Renal pelvis (tissue), 12 donors: ENCODE results near the gene DDR1. TPM values are rescaled to one million over a fixed set of nuclear protein-coding genes. Genes with fewer than 3 reads are reported as not detected.

Experiments used
- DNase-seq: peaks from one replicate; pipeline ENCODE4 v3.0.0-alpha.2; 2013
- long read RNA-seq, 16 experiments: transcript quantifications; one replicate each; lab custom pipeline, GENCODE V29; 2026
- polyA plus RNA-seq, 3 donors: library from polyadenylated mRNA; unstranded; fragments of 120-200 nt; gene quantifications; one replicate each; pipeline ENCODE4 v1.2.1, GENCODE V29; 2013; ENCODE audit not compliant: insufficient read length in 3 of 3

The DDR1 gene
- 100 to 1,000 TPM; 196 to 203 (median 201) TPM for polyA plus RNA-seq
- long read RNA-seq, donor 1, partial matches to known transcripts, result 47 of 56 reads
- long read RNA-seq, donor 1, other reads (novel, unspliced or antisense), result 0 of 56 reads
- long read RNA-seq, donor 2, transcript DDR1-225 (18 exons, 3,894 nt), result minor isoform, 6 of 58 reads
- long read RNA-seq, donor 2, transcript DDR1-232 (17 exons, 3,588 nt), result major isoform, 9 of 58 reads
- long read RNA-seq, donor 2, partial matches to known transcripts, result 37 of 58 reads
- long read RNA-seq, donor 2, other reads (novel, unspliced or antisense), result 0 of 58 reads
- long read RNA-seq, donor 3, partial matches to known transcripts, result 26 of 36 reads
- long read RNA-seq, donor 3, other reads (novel, unspliced or antisense), result 0 of 36 reads
- long read RNA-seq, donor 4, partial matches to known transcripts, result 72 of 78 reads
- long read RNA-seq, donor 4, other reads (novel, unspliced or antisense), result 0 of 78 reads
- long read RNA-seq, donor 5, full-length matches to known transcripts, result 3 of 8 reads
- long read RNA-seq, donor 5, partial matches to known transcripts, result 5 of 8 reads
- long read RNA-seq, donor 5, other reads (novel, unspliced or antisense), result 0 of 8 reads
- long read RNA-seq, donor 6, partial matches to known transcripts, result 84 of 89 reads
- long read RNA-seq, donor 6, other reads (novel, unspliced or antisense), result 0 of 89 reads
- long read RNA-seq, donor 7, transcript DDR1-239 (19 exons, 3,857 nt), result major isoform, 5 of 75 reads
- long read RNA-seq, donor 7, partial matches to known transcripts, result 66 of 75 reads
- long read RNA-seq, donor 7, other reads (novel, unspliced or antisense), result 0 of 75 reads
- long read RNA-seq, donor 8, partial matches to known transcripts, result 16 of 19 reads
- long read RNA-seq, donor 8, other reads (novel, unspliced or antisense), result 0 of 19 reads
- long read RNA-seq, donor 9, partial matches to known transcripts, result 60 of 69 reads
- long read RNA-seq, donor 9, other reads (novel, unspliced or antisense), result 0 of 69 reads
- long read RNA-seq, donor 10, partial matches to known transcripts, result 86 of 95 reads
- long read RNA-seq, donor 10, other reads (novel, unspliced or antisense), result 0 of 95 reads
- long read RNA-seq, donor 11, partial matches to known transcripts, result 6 of 9 reads
- long read RNA-seq, donor 11, other reads (novel, unspliced or antisense), result 0 of 9 reads
- long read RNA-seq, donor 12, transcript DDR1-225 (18 exons, 3,894 nt), result major isoform, 6 of 64 reads
- long read RNA-seq, donor 12, partial matches to known transcripts, result 53 of 64 reads
- long read RNA-seq, donor 12, other reads (novel, unspliced or antisense), result 0 of 64 reads
- long read RNA-seq, donor 13, partial matches to known transcripts, result 13 of 16 reads
- long read RNA-seq, donor 13, other reads (novel, unspliced or antisense), result 0 of 16 reads
- long read RNA-seq, donor 14, partial matches to known transcripts, result 37 of 45 reads
- long read RNA-seq, donor 14, other reads (novel, unspliced or antisense), result 0 of 45 reads
- long read RNA-seq, donor 15, full-length matches to known transcripts, result 10 of 80 reads
- long read RNA-seq, donor 15, partial matches to known transcripts, result 63 of 80 reads
- long read RNA-seq, donor 15, other reads (novel, unspliced or antisense), result 7 of 80 reads
- long read RNA-seq, donor 16, partial matches to known transcripts, result 60 of 65 reads
- long read RNA-seq, donor 16, other reads (novel, unspliced or antisense), result 0 of 65 reads

DNA sequence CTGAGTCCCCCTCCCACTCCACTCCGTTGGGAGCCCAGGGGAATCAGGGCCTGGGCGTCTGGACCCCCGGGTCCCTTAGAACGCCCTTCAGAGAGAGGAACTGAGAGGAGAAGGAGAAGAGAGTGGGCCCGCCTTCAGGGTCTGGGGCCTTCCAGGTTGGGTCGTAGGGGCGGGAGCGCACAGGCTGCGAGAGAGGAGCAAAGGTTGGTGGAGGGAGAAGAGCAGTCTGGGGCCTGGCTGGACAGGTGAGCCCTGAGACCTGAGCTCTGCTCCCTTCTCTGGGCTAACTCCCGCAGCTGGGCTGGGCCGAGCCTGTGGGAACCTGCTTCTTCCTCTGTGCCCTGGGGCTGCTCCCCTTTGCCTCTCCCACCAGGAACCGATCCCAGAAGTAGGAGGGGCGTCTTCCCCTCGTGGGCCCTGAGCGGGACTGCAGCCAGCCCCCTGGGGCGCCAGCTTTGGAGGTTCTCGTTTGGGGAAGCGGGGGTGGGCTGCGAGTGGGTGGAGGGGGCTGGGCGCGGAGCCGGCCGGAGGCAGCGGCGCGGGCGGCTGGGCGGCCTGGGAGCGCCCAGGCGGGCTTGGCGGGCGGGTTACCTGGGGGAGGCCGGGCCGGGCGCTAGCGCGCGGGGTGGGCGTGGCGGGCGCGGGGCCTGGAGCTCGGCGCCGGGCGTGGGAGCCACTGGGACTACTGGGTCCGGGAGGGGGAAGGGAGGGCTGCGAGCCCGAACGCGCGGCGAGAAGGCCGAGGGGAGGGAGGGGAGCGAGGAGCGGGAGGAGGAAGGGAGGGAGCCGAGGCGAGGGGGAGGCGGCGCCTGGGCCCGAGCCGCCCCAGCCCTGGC is at the start of gene DDR1:
Gene DDR1, plus strand, starts transcription at position 835 of the 836 bp plus-strand sequence. CDS start 4,211 bp downstream, outside the sequence.
- DNase-seq, result peak; percentile 84

GRCh38 chr6:30834646-30835045 is 49.7 kb upstream of the DDR1 start:
- no peak for DNase-seq

- DNase-seq, result no peak
Measured at GRCh38 chr6:30835576-30835975, 48.7 kb upstream of the DDR1 start.

DNA sequence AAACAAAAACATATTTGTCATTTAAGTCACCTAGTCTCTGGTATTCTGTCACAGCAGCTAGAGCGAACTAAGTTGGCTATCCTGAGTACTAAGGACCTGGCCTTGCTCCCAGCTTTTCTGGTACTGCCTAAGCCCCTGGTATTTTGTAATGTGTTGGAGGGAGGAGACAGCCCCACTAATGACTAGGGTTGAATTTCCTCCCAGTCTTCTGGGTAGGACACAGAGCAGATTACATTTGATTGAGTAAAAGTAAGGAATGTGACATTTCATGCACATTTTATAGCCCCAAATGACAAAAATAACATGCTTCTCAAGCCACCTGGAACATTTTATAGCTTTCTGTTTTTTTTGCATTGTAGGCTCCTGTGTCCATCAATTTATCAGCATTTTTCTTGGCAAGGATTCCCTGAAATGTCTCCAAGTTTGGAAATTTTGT is 47.9 kb upstream of the DDR1 start:
- DNase-seq, result no peak

DNA sequence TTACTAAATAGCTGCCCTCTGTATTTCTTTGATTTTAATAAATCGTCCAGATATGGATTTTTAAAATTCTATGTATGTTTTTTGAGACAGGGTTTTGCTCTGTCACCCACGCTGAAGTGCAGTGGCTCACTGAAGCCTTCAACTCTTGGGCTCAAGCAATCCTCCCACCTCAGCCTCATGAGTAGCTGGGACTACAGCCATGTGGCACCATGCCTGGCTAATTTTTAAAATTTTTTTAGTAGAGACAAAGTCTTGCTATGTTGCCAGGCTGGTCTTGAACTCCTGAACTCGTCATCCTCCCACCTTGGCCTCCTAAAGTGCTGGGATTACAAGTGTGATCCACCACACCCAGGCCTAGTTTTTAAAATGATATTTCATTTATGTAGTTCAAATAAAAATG is 47.4 kb upstream of the DDR1 start:
- no peak for DNase-seq

DNA sequence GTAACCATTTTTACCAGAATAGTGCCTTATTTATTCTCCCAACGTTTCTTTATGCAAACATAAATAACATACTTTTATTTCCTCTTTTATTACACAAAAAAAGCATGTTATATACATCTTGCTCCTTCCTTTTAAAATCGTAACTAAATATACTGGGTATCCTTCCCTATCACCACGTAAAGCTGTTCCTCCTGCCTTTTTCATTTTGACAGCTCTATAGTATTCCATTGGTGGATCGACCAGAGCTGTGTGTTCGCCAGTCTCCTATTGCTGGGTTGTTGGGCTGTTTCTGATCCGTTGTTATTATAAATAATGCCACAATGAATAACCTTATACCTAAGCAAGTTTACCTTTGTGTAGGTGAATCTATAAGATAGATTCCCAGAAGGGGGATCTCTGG is 46.9 kb upstream of the DDR1 start:
- DNase-seq, result no peak

DNA sequence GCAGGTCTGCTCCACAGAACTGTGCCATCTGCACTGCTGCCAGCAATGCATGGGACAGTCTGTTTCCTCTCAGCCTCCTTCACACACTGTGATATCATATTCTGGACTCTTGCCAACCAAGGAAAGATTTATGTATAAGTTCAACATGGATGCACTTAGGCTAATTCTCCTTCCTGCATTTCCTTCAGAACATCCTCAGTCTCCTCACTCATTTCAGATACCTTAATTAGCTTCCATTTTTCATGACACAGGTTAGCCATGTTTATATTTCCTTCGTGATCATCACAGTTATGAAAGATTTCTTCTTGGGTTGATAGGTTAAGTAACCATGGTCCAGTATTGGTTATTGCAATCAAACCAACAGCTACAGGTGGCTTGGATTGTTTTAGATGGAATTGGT is 46.4 kb upstream of the DDR1 start:
- DNase-seq, result peak; percentile 78

DNA sequence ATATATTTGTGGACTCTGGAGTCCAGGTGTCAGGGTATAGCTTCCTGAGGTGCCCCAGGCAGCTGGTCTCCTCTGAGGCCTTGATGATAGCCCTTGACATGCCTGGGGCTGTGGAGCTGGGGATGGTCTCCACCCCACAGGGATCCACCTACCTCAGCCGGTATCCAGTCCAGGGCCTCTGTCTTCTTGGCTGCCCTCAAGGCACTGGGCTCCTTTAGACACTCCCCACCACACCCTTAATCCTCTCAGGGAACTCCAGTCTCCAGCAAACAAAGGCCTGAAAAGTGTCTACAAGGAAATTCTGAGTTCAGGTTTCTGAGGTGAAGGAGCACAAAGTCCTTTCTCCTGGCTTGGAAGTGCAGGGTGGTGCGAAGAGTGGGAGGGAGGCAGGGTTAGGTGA is 44.6 kb upstream of the DDR1 start:
- DNase-seq, result no peak

DNA sequence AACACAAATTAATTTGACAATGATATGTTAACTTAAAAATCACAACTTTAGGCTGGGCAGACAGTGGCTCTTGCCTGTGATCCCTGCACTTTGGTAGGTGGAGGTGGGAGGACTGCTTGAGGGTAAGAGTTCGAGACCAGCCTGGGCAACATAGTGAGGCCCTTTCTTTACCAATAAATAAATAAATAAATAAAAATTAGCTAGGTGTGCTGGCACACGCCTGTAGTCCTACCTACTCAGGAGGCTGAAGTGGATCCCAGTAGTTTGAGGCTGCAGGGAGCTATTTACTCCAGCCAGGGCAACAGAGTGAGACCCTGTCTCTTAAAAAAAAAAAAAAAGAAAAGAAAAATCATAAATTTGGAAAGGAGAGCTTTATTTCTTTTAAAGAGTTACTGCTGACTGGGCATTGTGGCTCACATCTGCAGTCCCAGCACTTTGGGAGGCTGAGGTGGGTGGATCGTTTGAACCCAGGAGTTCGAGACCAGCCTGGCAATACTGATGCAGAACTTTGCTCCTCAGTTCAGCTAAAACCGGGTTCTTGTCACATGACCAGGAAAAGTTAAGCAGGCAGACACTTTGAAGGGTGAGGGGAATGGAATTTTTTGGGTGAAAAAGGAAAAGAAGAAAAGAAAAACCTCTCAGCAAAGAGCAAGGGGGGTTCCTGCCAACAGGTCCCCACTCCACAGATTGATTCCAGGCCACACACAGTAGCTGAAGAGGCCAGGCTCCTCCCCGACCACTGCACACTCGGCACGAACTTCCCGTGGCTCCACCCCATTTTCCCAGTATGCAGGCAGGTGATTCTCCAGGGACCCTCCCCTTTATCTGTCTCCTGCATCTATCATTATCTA is 44.0 kb upstream of the DDR1 start:
- no peak for DNase-seq

DNA sequence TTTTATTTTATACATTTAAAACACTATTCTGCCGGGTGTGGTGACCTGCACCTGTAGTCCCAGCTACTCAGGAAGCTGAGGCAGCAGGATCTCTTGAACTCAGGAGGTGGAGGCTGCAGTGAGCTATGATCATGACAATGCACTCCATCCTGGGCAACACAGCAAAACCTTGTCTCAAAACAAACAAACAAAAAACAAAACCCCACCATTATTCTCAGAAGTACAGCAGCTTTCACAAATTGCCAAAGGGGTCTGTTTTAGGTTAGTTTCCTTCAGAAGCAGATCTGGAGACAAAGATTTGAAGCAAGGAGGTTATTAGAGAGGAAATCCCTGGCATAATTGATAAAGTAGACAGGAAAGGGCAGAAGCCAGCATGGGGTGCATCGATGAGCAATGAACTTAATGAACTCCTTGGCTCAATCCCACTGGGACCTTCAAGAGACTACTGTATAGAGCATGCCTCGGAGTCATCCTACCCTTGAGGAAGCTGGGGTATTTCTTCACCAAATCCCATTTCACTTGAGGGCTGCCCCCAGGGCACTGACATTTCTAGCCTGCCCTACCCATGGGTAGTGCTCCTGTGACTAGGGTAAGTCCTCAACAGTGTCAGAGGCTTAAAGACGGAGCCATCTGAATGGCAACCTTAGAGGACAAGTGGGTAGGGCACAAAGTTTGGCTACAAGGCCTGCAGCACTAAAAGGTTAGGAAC is 43.2 kb upstream of the DDR1 start:
- DNase-seq, result no peak

DNA sequence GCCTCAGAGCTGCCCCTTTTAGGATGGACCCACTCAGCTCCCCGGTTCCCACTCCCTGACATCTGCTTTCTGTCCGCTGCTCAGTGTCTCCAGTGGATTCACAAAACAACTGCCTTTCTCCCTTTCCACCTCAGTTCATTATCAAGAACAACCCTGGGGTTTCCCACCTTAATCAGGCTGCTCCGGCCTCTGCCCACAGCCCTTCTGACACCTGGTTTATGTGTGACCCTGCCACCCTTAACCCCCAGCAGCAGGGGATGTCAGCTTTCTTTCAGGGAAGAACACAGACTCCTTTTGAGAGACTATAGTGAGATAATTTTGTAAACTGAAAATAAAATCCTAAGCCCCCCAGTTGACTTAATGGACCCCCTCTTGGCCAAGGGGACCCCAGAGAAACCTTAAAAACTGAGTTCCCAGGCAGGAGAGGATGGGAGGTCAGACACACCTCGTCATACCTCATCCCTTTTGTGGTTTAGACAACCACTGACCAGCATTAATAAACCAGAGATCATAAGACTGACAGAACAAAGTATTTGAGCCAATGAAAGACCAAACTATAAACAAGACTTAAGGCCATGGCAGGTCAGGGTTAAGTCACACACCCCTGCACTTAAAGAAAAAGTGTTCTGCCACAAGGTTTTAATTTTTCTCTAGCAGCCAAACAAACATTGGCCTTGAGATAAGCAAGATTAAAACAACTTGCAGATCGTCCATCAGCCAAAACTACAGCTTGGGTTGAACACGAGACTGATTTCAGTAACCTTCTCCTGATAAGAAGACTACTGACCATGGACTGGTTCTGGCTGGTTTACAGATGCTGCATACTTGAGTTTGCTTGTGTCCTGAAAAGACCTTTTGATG is 42.4 kb upstream of the DDR1 start:
- DNase-seq, result no peak

GRCh38 chr6:30842754-30843610 is 41.3 kb upstream of the DDR1 start:
- no peak for DNase-seq

- no peak for DNase-seq
Measured at GRCh38 chr6:30843611-30843998, 40.7 kb upstream of the DDR1 start.

GRCh38 chr6:30844118-30844535 is 40.2 kb upstream of the DDR1 start:
- DNase-seq, result no peak

GRCh38 chr6:30845183-30845582 is 39.1 kb upstream of the DDR1 start:
- no peak for DNase-seq

GRCh38 chr6:30847421-30847970 is 36.8 kb upstream of the DDR1 start:
- DNase-seq, result no peak
